Measurements from ENCODE around the gene ORAI1.
"Not testable (repeated sequence)": the region's sequence is repeated elsewhere in the genome, so short reads cannot be mapped to it uniquely, and the experiment has no call there.

ORAI1 gene

DNA sequence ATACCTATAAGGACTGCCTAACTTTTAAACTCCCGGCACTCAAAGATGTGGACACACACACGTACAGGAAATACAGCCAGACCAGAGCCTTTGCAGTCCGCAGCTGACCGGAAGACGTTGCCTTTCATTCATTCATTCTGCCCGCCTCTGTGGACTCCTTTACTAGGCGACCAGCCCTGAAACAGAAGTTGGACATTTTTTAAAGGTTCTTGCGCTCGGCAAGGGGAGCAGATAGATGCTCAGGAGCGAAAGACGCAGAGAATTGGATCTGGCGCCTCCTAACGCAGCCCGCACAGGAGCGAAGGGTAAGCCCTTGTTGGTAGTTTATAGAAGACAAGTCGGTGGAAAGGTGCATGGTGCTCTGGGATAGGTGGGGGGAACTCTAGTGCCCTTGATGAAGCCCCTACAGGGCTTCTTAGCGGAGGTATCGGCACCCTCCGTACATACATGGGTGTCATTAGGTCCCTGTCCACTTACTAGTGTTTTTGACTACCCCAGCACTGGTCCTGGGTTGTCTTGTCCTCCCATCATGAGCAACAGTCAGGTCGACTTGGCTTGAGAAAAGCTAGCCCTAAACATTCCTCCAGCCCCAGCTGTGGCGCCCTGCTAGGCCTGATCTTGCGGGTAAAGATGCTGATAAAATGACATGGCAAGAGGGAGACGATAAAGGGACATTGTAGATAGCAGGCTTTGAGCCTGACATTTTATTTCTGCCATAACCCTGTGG lies 45.2 kb upstream of the ORAI1 start, which contains the start of gene KDM2B:
Gene KDM2B, minus strand, starts transcription at position 65 of the 727 bp plus-strand sequence. CDS start 112 bp downstream, outside the sequence.
- peak within 1 kb of the TSS; percentile 78 for H3K27ac ChIP-seq
- TF ChIP-seq, protein P1, sequence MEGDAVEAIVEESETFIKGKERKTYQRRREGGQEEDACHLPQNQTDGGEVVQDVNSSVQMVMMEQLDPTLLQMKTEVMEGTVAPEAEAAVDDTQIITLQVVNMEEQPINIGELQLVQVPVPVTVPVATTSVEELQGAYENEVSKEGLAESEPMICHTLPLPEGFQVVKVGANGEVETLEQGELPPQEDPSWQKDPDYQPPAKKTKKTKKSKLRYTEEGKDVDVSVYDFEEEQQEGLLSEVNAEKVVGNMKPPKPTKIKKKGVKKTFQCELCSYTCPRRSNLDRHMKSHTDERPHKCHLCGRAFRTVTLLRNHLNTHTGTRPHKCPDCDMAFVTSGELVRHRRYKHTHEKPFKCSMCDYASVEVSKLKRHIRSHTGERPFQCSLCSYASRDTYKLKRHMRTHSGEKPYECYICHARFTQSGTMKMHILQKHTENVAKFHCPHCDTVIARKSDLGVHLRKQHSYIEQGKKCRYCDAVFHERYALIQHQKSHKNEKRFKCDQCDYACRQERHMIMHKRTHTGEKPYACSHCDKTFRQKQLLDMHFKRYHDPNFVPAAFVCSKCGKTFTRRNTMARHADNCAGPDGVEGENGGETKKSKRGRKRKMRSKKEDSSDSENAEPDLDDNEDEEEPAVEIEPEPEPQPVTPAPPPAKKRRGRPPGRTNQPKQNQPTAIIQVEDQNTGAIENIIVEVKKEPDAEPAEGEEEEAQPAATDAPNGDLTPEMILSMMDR (IDR thresholded peaks at IDR 0.05): no peak
- TF ChIP-seq ZFX (IDR thresholded peaks at IDR 0.05; ENCODE audit: borderline replicate concordance): no peak

DNA sequence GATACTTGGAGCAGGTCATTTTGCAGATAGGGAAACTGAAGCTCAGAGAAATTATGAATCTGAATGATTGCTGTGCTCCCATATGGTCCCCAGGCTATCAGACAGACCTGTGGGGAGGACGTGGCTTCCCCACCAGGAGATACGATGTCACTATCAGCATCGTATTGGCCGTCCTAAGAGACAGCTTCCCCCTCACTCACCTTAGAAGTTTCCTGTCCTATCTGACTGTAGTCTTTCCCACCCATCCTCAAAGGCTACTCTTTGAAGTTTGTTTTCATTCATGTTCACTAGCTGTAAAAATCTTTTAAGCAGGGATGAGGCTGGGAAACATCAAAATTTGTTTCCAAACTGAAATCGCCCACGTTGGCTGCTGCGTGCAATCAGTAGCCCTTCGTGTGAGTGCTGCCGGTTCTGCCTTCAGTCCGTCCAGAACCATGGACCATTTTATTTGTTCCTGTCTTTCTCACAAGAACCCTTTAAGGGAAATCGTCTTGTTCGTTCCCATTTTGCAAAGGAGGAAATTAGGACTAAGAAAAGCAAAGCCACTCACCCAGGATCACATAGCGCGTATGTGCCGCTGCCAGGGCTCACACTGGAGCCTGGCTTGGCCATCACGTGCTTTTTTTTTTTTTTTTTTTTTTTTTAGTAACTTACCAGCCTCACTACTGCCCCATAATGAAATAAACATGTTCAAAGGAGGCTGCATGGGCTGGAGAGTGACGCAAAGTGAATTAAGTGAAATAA lies 44.5 kb upstream of the ORAI1 start:
- TF ChIP-seq, protein P1 (IDR thresholded peaks at IDR 0.05): no peak
- TF ChIP-seq ZFX (IDR thresholded peaks at IDR 0.05; ENCODE audit: borderline replicate concordance): no peak
- H3K27ac ChIP-seq: peak overlapping the region; percentile 78; the same call in 1 of the 2 replicates

DNA sequence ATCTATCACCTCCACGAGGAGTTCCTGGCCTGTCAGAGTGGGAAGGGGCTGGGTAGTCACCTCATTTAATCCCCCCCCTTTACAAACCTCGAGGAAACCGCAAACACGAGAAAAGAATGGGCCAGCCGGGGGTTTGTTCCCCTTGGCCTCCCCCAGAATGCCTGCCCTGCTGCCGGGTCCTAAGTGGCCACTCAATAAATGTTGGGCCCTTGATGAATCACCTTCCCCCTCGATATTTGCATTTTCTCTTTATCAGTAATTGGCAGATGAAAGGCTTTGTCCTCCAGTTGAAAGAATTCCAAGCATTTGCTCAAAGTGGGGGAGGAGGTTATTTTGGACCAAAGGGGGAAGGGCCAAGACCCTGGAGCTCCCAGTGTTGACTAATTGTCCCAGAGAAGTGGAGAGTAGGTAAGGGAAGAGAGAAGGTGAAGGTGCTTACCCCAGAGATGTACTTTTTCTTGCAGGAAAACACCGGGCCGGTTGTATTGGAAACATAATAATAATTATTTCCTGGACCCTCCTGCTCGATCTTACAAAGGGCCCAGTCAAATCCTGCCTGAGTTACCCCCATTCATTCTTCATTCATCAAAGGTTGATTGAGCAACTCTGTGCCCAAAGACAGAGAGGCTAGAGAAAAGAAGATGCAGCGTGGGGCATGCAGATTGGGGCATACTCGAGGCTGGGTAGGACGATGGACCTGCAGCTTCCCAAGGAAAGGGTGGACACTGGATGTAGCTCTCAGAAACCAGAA lies 43.6 kb upstream of the ORAI1 start:
- no peak overlapping the region for H3K27ac ChIP-seq
- TF ChIP-seq, protein P1 (IDR thresholded peaks at IDR 0.05): no peak
- no peak for TF ChIP-seq ZFX (IDR thresholded peaks at IDR 0.05; ENCODE audit: borderline replicate concordance)

DNA sequence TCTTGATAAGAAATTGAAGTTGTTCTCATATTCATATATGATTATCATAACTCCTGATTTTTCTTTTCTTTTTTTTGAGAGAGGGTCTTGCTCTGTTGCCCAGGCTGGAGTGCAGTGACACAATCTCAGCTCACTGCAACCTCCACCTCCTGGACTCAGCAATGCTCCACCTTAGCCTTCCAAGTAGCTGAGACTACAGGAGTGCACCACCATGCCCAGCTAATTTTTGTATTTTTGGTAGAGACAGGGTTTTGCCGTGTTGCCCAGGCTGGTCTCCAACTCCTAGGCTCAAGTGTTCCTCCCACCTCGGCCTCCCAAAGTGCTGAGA lies 43.0 kb upstream of the ORAI1 start:
- H3K27ac ChIP-seq: not testable (repeated sequence)

DNA sequence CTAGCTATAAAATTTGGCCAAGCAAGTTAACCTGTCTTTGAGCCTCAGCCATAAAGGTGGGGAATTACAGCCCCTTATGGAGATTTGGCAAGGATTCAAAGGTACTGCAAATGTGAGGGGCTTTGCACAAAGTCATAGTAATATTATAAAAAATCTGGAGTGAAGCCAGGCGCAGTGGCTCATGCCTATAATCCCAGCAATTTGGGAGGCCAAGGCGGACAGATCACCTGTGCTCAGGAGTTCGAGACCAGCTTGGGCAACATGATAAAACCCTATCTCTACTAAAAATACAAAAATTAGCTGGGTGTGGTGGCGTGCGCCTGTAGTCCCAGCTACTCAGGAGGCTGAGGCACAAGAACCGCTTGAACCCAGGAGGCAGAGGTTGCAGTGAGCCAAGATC lies 41.4 kb upstream of the ORAI1 start:
- not testable (repeated sequence) for H3K27ac ChIP-seq

DNA sequence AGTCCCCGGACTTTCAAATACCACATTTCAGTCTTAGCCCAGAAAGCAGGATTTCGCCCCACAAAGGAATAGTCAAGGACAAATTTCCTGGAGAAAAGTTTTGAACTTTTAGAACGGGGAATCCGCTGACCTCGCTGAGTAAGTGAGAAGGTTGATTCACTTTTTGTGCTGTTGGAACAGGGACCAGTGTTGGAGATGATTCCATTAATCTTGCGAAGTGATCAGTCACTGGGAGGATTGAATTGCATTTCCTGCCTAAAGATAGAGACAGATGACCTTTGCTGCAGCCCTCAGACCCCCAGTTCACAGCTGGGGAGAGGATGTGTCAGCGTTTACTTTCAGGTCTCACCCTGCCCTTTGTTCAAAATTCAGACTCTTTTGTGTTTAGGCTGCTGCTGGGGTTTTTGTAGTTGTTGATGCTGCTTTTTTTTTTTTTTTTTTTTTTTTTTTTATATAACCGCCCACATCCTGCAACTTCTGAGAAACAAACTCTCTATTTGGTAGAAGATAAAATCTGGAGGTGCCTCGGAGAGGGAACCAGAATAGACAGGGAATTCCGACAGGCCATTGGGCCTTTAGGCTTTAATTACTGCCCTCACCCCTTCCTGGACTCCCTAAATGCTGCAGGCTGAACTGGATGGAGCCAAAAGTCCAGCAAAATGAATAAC lies 35.7 kb upstream of the ORAI1 start:
- no peak overlapping the region for H3K27ac ChIP-seq
- TF ChIP-seq ZFX (IDR thresholded peaks at IDR 0.05; ENCODE audit: borderline replicate concordance): no peak
- TF ChIP-seq, protein P1 (IDR thresholded peaks at IDR 0.05): no peak

DNA sequence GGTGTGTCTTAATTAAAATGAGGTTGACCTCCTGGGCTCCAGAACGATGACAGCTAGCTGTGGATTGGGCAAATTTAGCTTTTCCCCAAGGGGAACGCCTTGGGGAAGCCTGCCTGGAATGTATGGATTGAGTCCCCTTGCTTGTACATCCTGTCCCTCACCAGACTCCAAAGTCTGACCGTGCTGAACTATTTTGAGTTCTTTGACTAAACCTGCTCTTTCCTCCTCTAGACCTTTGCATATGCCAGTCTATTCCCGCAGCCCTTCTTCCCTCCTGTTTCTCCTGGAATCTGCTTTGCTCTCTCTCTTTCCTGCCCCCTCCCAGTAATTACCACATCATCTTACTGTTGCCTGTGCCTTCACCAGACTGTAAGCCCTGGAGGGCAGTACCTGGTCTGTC lies 34.0 kb upstream of the ORAI1 start:
- H3K27ac ChIP-seq: no peak overlapping the region
- no peak for TF ChIP-seq ZFX (IDR thresholded peaks at IDR 0.05; ENCODE audit: borderline replicate concordance)
- TF ChIP-seq, protein P1 (IDR thresholded peaks at IDR 0.05): no peak
